Effector memory CD4-positive, alpha-beta T cell (primary cell): ENCODE results near the gene BEST4.
"Not testable (repeated sequence)": the region's sequence is repeated elsewhere in the genome, so short reads cannot be mapped to it uniquely, and the experiment has no call there.

Experiments
- DNase-seq, 3 donors: peaks; one replicate each; pipeline ENCODE4 v3.0.0-alpha.2; 2020
- H3K27ac ChIP-seq: 2 replicates; pipeline ENCODE4 v1.7.0; 2013; ENCODE audit warnings: mild to moderate bottlenecking, low read length, moderate library complexity; ENCODE audit not compliant: insufficient read depth, poor library complexity, severe bottlenecking
- H3K27me3 ChIP-seq: replicated peaks from 2 replicates; pipeline ENCODE4 v1.7.0; 2013; ENCODE audit warnings: mild to moderate bottlenecking, low read length; ENCODE audit not compliant: insufficient read depth, control insufficient read depth, poor library complexity, severe bottlenecking
- H3K36me3 ChIP-seq: 2 replicates; pipeline ENCODE4 v1.7.0; 2013; ENCODE audit warnings: mild to moderate bottlenecking, low read length, moderate library complexity; ENCODE audit not compliant: control insufficient read depth, insufficient read depth
- H3K4me1 ChIP-seq: 2 replicates; pipeline ENCODE4 v1.7.0; 2013; ENCODE audit warnings: low read length, mild to moderate bottlenecking; ENCODE audit not compliant: control insufficient read depth, insufficient read depth, poor library complexity, severe bottlenecking
- H3K4me3 ChIP-seq: 2 replicates; pipeline ENCODE4 v1.7.0; 2013; ENCODE audit warnings: low read length, low read depth, mild to moderate bottlenecking; ENCODE audit not compliant: insufficient read depth, poor library complexity, severe bottlenecking
- H3K9me3 ChIP-seq: 2 replicates; pipeline ENCODE4 v1.7.0; 2013; ENCODE audit warnings: mild to moderate bottlenecking, low read length, moderate library complexity; ENCODE audit not compliant: control insufficient read depth

Gene BEST4

GRCh38 chr1:44747878-44748277 lies 40.1 kb downstream of the BEST4 start:
- Histone ChIP-seq H3K27ac (no peak overlapping the region), H3K4me1 (no peaks in the 10 kb centered on the region), H3K27me3 (no peaks in the 10 kb centered on the region), H3K9me3 (no peaks in the 10 kb centered on the region), H3K36me3 (no peaks in the 10 kb centered on the region), H3K4me3 (no peak overlapping the region)
- DNase-seq: no peak

- Histone ChIP-seq H3K4me1 (peaks cover 6% of the 10 kb centered on the region), H3K36me3 (no peaks in the 10 kb centered on the region), H3K27ac (no peak overlapping the region), H3K4me3 (no peak overlapping the region), H3K9me3 (no peaks in the 10 kb centered on the region), H3K27me3 (no peaks in the 10 kb centered on the region)
- no peak for DNase-seq
Observed at GRCh38 chr1:44743211-44743610, 44.8 kb downstream of the BEST4 start.

GRCh38 chr1:44740179-44740617 lies 47.8 kb downstream of the BEST4 start:
- no peaks in the 10 kb centered on the region for H3K27me3 ChIP-seq
- peak overlapping the region; percentile 72 for H3K4me3 ChIP-seq
- H3K27ac ChIP-seq: no peak overlapping the region
- H3K4me1 ChIP-seq: peaks cover 6% of the 10 kb centered on the region
- DNase-seq: no peak
- H3K9me3 ChIP-seq: no peaks in the 10 kb centered on the region
- H3K36me3 ChIP-seq: no peaks in the 10 kb centered on the region

- Histone ChIP-seq H3K4me1 (peaks cover 6% of the 10 kb centered on the region), H3K36me3 (no peaks in the 10 kb centered on the region), H3K27me3 (no peaks in the 10 kb centered on the region), H3K9me3 (no peaks in the 10 kb centered on the region), H3K27ac (peak within 1 kb of the TSS; percentile 85), H3K4me3 (peak within 1 kb of the TSS; percentile 72)
- peak; percentile 89 to 93 (median 91) for DNase-seq
Observed at GRCh38 chr1:44739307-44740178, 48.4 kb downstream of the BEST4 start, which contains the start of gene KIF2C. Gene KIF2C, plus strand, starts transcription at chr1:44739837. Its CDS starts 96 bp downstream, at chr1:44739933.

GRCh38 chr1:44738953-44739306 lies 49.0 kb downstream of the BEST4 start:
- not testable (repeated sequence) for H3K36me3 ChIP-seq, H3K9me3 ChIP-seq, H3K4me1 ChIP-seq, H3K27me3 ChIP-seq, DNase-seq
- peak overlapping the region; percentile 72 for H3K4me3 ChIP-seq
- H3K27ac ChIP-seq: peak overlapping the region; percentile 85

- Histone ChIP-seq H3K27me3 (no peaks in the 10 kb centered on the region), H3K27ac (no peak overlapping the region), H3K9me3 (no peaks in the 10 kb centered on the region), H3K36me3 (no peaks in the 10 kb centered on the region), H3K4me1 (peaks cover 6% of the 10 kb centered on the region), H3K4me3 (no peak overlapping the region)
- DNase-seq: no peak
Observed at GRCh38 chr1:44735992-44736391, 52.0 kb downstream of the BEST4 start.

- H3K27me3 ChIP-seq: no peaks in the 10 kb centered on the region
- H3K4me3 ChIP-seq: no peak overlapping the region
- H3K27ac ChIP-seq: no peak overlapping the region
- no peak for DNase-seq
- H3K36me3 ChIP-seq: no peaks in the 10 kb centered on the region
- H3K9me3 ChIP-seq: no peaks in the 10 kb centered on the region
- H3K4me1 ChIP-seq: no peaks in the 10 kb centered on the region
Observed at GRCh38 chr1:44733784-44734183, 54.2 kb downstream of the BEST4 start.
